C4-2B (cell line): ENCODE measurements around the gene TRAF1.

ENCODE experiments used
- H3K27ac ChIP-seq: fragments of 450-650 bp; 2 replicates; pipeline ENCODE4 v1.5.1; 2017
- ZFX ChIP-seq: fragments of 450-650 bp; IDR thresholded peaks from 2 replicates; pipeline ENCODE4 v1.6.1; 2017
- TF ChIP-seq, protein P1 (sequence below): fragments of 450-650 bp; conservative IDR thresholded peaks from 2 replicates; pipeline ENCODE4 v1.5.1; 2017; ENCODE audit warnings: mild to moderate bottlenecking

TRAF1 gene

DNA sequence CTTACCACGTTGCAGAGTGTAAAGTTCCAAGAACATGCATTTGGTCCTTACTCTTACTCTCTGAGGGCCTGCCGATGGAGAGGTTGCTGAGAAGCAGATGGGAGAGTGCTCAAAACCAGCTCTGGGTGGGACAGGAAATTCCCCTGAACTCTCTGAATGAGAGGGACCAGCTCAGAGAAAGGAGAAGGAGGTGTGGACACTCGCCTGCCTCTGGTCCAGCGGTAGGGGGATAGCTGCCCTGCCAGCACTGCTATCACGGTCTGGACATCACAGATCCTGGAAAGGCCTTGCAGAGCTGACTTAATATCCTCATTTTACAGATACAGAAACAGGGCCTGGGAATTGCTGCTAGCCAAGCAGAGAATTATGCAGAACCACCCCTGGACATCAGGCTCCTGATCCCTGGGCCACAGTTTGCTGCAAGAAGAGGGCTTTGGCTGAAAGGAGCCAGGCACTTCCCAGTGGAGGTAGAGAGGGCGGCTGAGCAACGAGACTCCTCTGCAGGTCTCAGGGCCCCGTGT, 4.9 kb downstream of the TRAF1 start:
- TF ChIP-seq, protein P1, sequence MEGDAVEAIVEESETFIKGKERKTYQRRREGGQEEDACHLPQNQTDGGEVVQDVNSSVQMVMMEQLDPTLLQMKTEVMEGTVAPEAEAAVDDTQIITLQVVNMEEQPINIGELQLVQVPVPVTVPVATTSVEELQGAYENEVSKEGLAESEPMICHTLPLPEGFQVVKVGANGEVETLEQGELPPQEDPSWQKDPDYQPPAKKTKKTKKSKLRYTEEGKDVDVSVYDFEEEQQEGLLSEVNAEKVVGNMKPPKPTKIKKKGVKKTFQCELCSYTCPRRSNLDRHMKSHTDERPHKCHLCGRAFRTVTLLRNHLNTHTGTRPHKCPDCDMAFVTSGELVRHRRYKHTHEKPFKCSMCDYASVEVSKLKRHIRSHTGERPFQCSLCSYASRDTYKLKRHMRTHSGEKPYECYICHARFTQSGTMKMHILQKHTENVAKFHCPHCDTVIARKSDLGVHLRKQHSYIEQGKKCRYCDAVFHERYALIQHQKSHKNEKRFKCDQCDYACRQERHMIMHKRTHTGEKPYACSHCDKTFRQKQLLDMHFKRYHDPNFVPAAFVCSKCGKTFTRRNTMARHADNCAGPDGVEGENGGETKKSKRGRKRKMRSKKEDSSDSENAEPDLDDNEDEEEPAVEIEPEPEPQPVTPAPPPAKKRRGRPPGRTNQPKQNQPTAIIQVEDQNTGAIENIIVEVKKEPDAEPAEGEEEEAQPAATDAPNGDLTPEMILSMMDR, result no peak
- TF ChIP-seq ZFX, result no peak
- H3K27ac ChIP-seq, result no peak overlapping the region

DNA sequence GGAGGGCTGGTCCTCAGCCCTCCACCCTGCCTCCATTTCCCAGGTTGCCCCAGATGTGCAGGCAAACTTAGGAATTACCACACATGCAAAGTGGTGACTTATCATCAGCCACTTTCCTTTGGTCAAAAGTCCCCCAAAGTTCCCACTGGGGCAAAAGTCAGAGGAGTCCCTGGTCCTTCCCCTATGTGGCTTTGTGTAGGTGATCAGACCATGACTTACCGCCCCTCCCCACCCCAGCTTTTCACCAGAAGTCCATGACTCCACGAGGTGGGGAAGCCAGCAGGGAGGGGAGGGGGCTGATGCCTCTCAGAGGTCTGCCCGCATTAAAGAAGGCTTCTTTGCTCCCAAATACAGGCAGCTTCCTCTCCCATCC, 5.8 kb downstream of the TRAF1 start:
- H3K27ac ChIP-seq, result peak overlapping the region; percentile 4; the same call in 1 of the 2 replicates

GRCh38 chr9:120919843-120920805, 6.5 kb downstream of the TRAF1 start:
- H3K27ac ChIP-seq, result peak overlapping the region; percentile 4; the same call in 1 of the 2 replicates
- TF ChIP-seq, protein P1, result no peak
- no peak for TF ChIP-seq ZFX

More for the DNA sequence above, 5.8 kb downstream of the TRAF1 start:
- TF ChIP-seq ZFX, result no peak
- TF ChIP-seq, protein P1, result no peak

DNA sequence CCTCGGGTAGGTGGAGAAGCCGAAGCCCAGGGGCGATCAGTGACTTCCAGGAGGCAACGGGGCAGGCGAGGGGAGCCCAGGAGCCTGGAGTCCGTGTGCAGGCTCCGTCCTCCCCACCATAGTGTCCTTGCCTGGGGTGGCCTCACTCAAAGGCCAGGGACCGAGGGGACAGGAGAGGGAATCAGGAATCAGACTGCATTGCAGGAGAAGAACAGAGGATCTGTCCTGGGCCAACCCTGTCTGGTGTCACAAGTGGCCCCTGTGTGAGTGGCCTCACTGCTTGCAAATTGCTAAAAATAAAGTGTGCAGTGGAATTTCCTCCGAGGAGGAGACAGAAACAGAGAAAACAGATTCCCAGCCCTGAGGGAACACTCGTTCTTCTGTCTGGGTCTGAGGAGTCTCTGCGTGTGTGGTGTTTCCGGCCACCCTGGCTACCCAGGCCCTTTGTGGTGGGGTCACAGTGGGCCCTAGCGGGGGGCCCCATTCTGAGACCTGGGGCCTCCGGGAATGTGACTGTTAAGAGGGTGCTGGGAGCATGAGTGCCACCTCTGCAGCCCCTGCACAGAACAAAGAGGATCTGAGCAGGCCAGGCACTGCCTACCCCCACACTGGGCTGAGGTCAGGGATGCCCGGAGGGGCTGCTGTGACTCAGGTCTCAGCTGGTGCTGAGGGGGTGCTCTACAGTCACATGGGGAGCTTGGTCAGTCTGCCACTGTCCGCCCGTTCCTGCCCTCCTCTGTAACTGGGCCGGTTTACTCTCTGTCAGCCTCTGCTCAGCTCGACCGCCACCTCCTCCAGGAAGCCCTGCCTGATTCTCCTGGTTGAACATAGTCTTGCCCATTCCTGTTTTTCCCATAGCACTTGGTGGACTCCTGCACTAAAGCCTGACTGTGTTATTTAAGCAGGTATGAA, 7.4 kb downstream of the TRAF1 start:
- TF ChIP-seq, protein P1, result no peak
- no peak for TF ChIP-seq ZFX
- peak overlapping the region; percentile 3; the same call in 1 of the 2 replicates for H3K27ac ChIP-seq

DNA sequence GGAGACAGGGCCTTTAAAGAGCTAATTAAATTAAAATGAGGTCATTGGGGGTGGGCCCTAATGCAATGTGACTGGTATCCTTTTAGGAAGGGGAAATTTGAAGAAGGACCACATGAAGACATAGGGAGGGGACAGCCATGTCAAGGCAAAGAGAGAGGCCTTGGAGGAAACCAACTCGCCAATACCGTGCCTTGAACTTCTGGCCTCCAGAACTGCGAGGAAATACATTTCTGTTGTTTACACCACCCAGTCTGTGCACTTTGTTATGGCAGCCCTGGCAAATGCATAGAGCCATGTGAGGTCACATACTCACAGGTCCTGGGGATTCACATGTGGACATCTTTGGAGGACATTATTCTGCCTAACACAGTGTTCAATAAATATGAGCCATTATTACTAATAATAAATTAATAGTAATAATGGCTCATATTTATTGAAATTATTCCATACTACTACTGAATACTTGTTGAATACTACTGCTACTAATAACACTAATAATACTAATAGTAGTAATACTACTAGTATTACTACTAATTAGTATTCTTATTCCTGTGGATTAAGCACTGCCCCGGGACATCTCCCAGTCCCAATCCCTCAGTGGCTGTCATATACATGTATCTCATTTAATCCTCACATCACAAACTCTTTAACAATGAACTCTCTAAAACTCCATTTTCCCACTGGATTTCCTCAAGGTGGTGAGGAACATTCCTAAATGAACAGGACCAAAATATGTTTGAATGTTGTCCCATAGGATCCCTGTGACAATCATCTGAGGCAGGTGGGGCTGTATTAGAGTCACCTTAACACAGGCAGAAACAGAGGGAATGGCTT, 8.4 kb downstream of the TRAF1 start:
- TF ChIP-seq ZFX, result no peak
- TF ChIP-seq, protein P1, result no peak
- H3K27ac ChIP-seq, result peak overlapping the region; percentile 3; the same call in 1 of the 2 replicates

GRCh38 chr9:120916991-120917880, 9.4 kb downstream of the TRAF1 start:
- TF ChIP-seq ZFX, result no peak
- TF ChIP-seq, protein P1, result no peak
- peak overlapping the region; percentile 9; the same call in 1 of the 2 replicates for H3K27ac ChIP-seq
